Nasal cavity respiratory epithelium epithelial cell of viscerocranial mucosa (primary cell): Measurements from ENCODE around the gene HLA-DQB1. TPM values are rescaled to one million over a fixed set of nuclear protein-coding genes. Genes with fewer than 3 reads are reported as not detected.

Experiments
- total RNA-seq: library from RNA; depleted of rRNA; stranded (reverse); fragments of >200 nt; gene quantifications from 2 replicates; pipeline ENCODE4 v1.2.3, GENCODE V29; 2014

The HLA-DQB1 gene
- not detected in 2 replicates for total RNA-seq

DNA sequence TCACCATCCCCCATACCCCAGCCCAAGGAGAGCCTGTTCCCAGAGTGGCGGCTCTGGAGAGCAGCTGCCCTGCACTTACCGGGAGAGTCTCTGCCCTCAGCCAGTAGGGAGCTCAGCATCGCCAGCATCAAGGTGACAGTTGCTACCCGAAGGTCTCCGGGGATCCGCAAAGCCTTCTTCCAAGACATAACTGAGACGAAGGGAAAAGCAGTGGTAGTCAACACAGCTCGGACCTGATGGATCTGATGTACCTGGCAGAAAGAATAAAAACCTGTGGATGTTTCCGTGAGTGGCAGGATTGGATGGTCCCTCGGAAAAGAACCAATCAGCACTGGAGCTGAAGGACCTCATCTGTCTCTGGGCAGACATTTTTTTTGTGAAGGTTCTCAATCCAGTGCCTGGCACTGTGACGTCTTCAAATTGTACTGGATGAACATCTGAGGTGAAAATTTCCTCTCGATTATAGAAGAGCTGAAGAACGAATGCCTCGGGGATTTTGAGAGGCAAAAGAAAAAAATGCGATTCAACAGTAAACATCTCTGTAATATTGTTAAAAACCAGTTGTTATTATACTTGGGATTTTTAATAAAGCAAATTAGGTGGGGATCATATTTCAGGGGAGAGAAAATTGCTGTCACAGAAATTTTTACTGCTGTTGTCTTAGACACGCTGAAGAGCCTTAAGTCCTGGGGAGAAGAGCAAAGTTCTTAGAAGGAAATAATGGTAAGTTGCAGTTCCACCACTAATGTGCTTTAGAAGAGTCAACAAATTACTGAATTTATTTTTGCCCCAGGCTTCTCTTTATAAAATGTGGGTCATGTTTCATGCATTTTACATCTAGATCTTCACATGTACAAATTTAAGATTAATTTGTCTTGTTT lies at the start of gene HLA-DQB1:
TSS of gene HLA-DQB1 (minus strand) at position 238 of the 881 bp plus-strand sequence. CDS start at position 188, 50 bp downstream.

DNA sequence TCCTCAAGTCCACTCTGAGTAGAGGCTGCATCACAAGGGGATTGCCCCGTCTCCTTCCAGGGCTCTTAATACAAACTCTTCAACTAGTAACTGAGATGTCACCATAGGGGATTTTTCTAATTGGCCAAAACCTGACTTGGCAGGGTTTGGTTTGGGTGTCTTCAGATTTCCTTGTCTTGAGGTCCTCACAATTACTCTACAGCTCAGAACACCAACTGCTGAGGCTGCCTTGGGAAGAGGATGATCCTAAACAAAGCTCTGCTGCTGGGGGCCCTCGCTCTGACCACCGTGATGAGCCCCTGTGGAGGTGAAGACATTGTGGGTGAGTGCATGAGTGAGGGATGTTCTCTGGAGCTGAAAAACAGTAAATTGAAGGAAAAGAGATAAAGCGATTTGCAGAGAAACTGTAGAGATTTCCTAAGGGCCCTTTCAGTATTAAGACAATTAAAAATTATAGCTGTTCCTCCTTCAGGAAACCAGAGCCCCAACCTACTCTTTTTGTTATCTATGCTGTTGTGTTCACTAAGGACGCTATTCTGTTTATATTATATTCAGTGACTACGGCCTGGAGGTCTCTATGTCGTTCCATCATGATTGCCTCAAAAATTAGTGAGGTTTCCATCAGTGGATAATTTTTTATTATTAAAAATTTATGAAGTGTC lies 29.1 kb downstream of the HLA-DQB1 start, which contains the start of gene HLA-DQA1:
TSS of gene HLA-DQA1 (plus strand) at position 188 of the 662 bp plus-strand sequence. CDS start at position 241, 53 bp downstream.

Other genes starting within 250 kb of the HLA-DQB1 start
- gene HLA-DRA, start 226.8 kb downstream of the HLA-DQB1 start, total RNA-seq, result under 0.01 and 1.1 TPM in 2 replicates
- not detected in 2 replicates for gene HLA-DRB5, start 136.4 kb downstream of the HLA-DQB1 start, total RNA-seq
- 0.21 TPM in 1 of 2 replicates, not detected in the other for gene HLA-DRB1, start 76.8 kb downstream of the HLA-DQB1 start, total RNA-seq
- not detected in 2 replicates for gene HLA-DQA1, start 29.3 kb downstream of the HLA-DQB1 start, total RNA-seq
- not detected in 2 replicates for gene HLA-DQA2, start 74.7 kb upstream of the HLA-DQB1 start, total RNA-seq
- gene HLA-DQB2, start 96.9 kb upstream of the HLA-DQB1 start, total RNA-seq, result not detected in 2 replicates
- gene HLA-DOB, start 150.3 kb upstream of the HLA-DQB1 start, total RNA-seq, result 1.0 and 1.1 TPM in 2 replicates
- 23.6 and 66.8 TPM in 2 replicates for gene TAP2, start 172.1 kb upstream of the HLA-DQB1 start, total RNA-seq
- gene PSMB8, start 177.4 kb upstream of the HLA-DQB1 start, total RNA-seq, result 12.6 and 29.1 TPM in 2 replicates
- gene TAP1, start 187.0 kb upstream of the HLA-DQB1 start, total RNA-seq, result 48.9 and 63.9 TPM in 2 replicates
- gene PSMB9, start 187.5 kb upstream of the HLA-DQB1 start, total RNA-seq, result 1.4 and 8.9 TPM in 2 replicates